GM23338 (cell line): ENCODE results near the gene ALDH1A1. TPM values are rescaled to one million over a fixed set of nuclear protein-coding genes. Genes with fewer than 3 reads are reported as not detected.

Source experiments
- ATAC-seq: fragments of 200-7000 bp; cut with Tn5 transposase; 3 replicates; pipeline ENCODE4 v1.9.1; 2020
- DNase-seq: peaks from one replicate; pipeline ENCODE4 v3.0.0-alpha.2; 2015; ENCODE audit warnings: low spot score
- H2AFZ ChIP-seq: fragments of 200-600 bp; sonication (generic); 2 replicates; pipeline ENCODE4 v1.8.0; 2016; ENCODE audit warnings: antibody characterized with exemption, mild to moderate bottlenecking, moderate library complexity
- H3F3A ChIP-seq: fragments of 200-600 bp; sonication (generic); replicated peaks from 2 replicates; pipeline ENCODE4 v1.8.0; 2017; ENCODE audit warnings: antibody characterized with exemption, mixed run types, low read depth
- H3K27ac ChIP-seq: fragments of 200-600 bp; sonication (generic); 2 replicates; pipeline ENCODE4 v1.6.1; 2016; ENCODE audit warnings: low read depth
- H3K27me3 ChIP-seq: fragments of 200-600 bp; sonication (generic); 2 replicates; pipeline ENCODE4 v1.8.0; 2016; ENCODE audit warnings: mild to moderate bottlenecking, mixed run types, moderate library complexity; ENCODE audit not compliant: insufficient read depth
- H3K36me3 ChIP-seq: fragments of 200-600 bp; sonication (generic); 2 replicates; pipeline ENCODE4 v1.8.0; 2016; ENCODE audit warnings: mild to moderate bottlenecking; ENCODE audit not compliant: insufficient read depth
- H3K4me1 ChIP-seq: fragments of 200-600 bp; sonication (generic); 2 replicates; pipeline ENCODE4 v1.8.0; 2016; ENCODE audit warnings: mild to moderate bottlenecking, moderate library complexity; ENCODE audit not compliant: insufficient read depth
- H3K4me2 ChIP-seq: fragments of 200-600 bp; sonication (generic); 2 replicates; pipeline ENCODE4 v1.7.1; 2017; ENCODE audit warnings: mixed run types
- H3K4me3 ChIP-seq: fragments of 200-600 bp; sonication (generic); 2 replicates; pipeline ENCODE4 v1.6.1; 2016; ENCODE audit warnings: mixed run types
- H3K79me2 ChIP-seq: fragments of 200-600 bp; sonication (generic); replicated peaks from 2 replicates; pipeline ENCODE4 v1.8.0; 2017; ENCODE audit warnings: mild to moderate bottlenecking; ENCODE audit not compliant: insufficient read depth
- H3K9me2 ChIP-seq: fragments of 200-600 bp; sonication (generic); 2 replicates; pipeline ENCODE4 v1.8.0; 2017; ENCODE audit not compliant: insufficient read depth
- H4K20me1 ChIP-seq: fragments of 200-600 bp; sonication (generic); replicated peaks from 2 replicates; pipeline ENCODE4 v1.8.0; 2017; ENCODE audit warnings: mild to moderate bottlenecking; ENCODE audit not compliant: insufficient read depth
- H3K27ac Mint-ChIP-seq: 2 replicates; pipeline ENCODE4 v1.8.0; 2020; ENCODE audit warnings: inconsistent platforms, mild to moderate bottlenecking, moderate library complexity, mixed read lengths
- H3K27me3 Mint-ChIP-seq: 3 replicates; pipeline ENCODE4 v1.8.0; 2022; ENCODE audit warnings: low read depth, mild to moderate bottlenecking, moderate library complexity, mixed read lengths, inconsistent platforms; ENCODE audit not compliant: insufficient read depth, poor library complexity
- H3K36me3 Mint-ChIP-seq: 3 replicates; pipeline ENCODE4 v1.8.0; 2021; ENCODE audit warnings: low read depth, mild to moderate bottlenecking, inconsistent platforms, moderate library complexity, mixed read lengths
- H3K4me1 Mint-ChIP-seq: 3 replicates; pipeline ENCODE4 v1.8.0; 2020; ENCODE audit warnings: mild to moderate bottlenecking, inconsistent platforms, mixed read lengths
- H3K4me3 Mint-ChIP-seq: 3 replicates; pipeline ENCODE4 v1.8.0; 2021; ENCODE audit warnings: moderate library complexity, mild to moderate bottlenecking, inconsistent platforms, mixed read lengths
- H3K9me3 Mint-ChIP-seq: 3 replicates; pipeline ENCODE4 v1.8.0; 2020; ENCODE audit warnings: moderate library complexity, mild to moderate bottlenecking, inconsistent platforms, mixed read lengths
- CTCF ChIP-seq, 2 experiments: fragments of 200-600 bp in 1 of 2; sonication (generic) in 1 of 2; conservative IDR thresholded peaks; 2 replicates each; pipeline versions ENCODE4 v1.5.1 to v1.6.1; 2016 to 2017; ENCODE audit warnings: antibody characterized with exemption in 2 of 2, low read depth in 2 of 2, mild to moderate bottlenecking in 2 of 2, moderate library complexity in 1 of 2
- EZH2 ChIP-seq: fragments of 200-600 bp; sonication (generic); IDR thresholded peaks from one replicate; pipeline ENCODE4 v1.8.0; 2017; ENCODE audit warnings: antibody characterized with exemption, mild to moderate bottlenecking, low read depth; ENCODE audit not compliant: unreplicated experiment
- JUNB ChIP-seq: IDR thresholded peaks from one replicate; pipeline ENCODE4 v1.6.1; 2016; ENCODE audit warnings: antibody characterized with exemption; ENCODE audit not compliant: unreplicated experiment
- NANOG ChIP-seq: IDR thresholded peaks from 2 replicates; pipeline ENCODE4 v1.6.1; 2016; ENCODE audit warnings: antibody characterized with exemption, borderline replicate concordance
- POLR2AphosphoS5 ChIP-seq: IDR thresholded peaks from 2 replicates; pipeline ENCODE4 v1.6.1; 2016; ENCODE audit warnings: antibody characterized with exemption, low read depth
- STAT1 ChIP-seq: IDR thresholded peaks from one replicate; pipeline ENCODE4 v1.6.1; 2016; ENCODE audit warnings: antibody characterized with exemption; ENCODE audit not compliant: unreplicated experiment
- ZNF114 ChIP-seq: fragments of 250-450 bp; sonication (Bioruptor Pico); IDR thresholded peaks from 2 replicates; pipeline ENCODE4 v1.5.0; 2020; ENCODE audit warnings: mild to moderate bottlenecking, moderate library complexity
- ZNF462 ChIP-seq: fragments of 250-450 bp; sonication (Bioruptor Pico); IDR thresholded peaks from 2 replicates; pipeline ENCODE4 v1.5.0; 2020; ENCODE audit warnings: mild to moderate bottlenecking, moderate library complexity
- polyA plus RNA-seq: library from polyadenylated mRNA; unstranded; fragments of >200 nt; fragmentation: Nextera tagmentation; extraction: Ambion mirVana; gene quantifications from 2 replicates; pipeline ENCODE4 v1.2.1, GENCODE V29; 2016
- total RNA-seq: library from RNA; depleted of rRNA; stranded (reverse); fragments of >200 nt; shearing (Covaris generic); gene quantifications from 2 replicates; pipeline ENCODE4 v1.2.3, GENCODE V29; 2014

ALDH1A1 gene
- total and polyA plus RNA-seq, 2 experiments from 2014 or later, result 2.1 to 3.4 TPM

- Histone ChIP-seq H3K36me3 (no peaks in the 10 kb centered on the region), H3K9me2 (no peaks in the 10 kb centered on the region; the same call in 1 of the 2 replicates), H3K4me2 (no peak overlapping the region), H4K20me1 (no peaks in the 10 kb centered on the region), H3K4me1 (peaks cover 5% of the 10 kb centered on the region; the same call in 1 of the 2 replicates), H3K27ac (no peak overlapping the region), H3K79me2 (no peaks in the 10 kb centered on the region), H2AFZ (peak overlapping the region; percentile 19; the same call in 1 of the 2 replicates), H3K4me3 (no peak overlapping the region), H3F3A (no peaks in the 10 kb centered on the region), H3K27me3 (no peaks in the 10 kb centered on the region)
- Mint-ChIP-seq H3K4me3 (no peak overlapping the region), H3K4me1 (peaks cover 22% of the 10 kb centered on the region; the same call in 2 of the 3 replicates), H3K27me3 (peaks cover 3% of the 10 kb centered on the region), H3K27ac (peak overlapping the region; percentile 70; the same call in 1 of the 2 replicates), H3K9me3 (no peaks in the 10 kb centered on the region), H3K36me3 (no peaks in the 10 kb centered on the region)
- no peak for DNase-seq
- TF ChIP-seq STAT1 (no peak), JUNB (no peak), POLR2AphosphoS5 (no peak), ZNF114 (CRISPR knock-in tag) (no peak), ZNF462 (CRISPR knock-in tag) (no peak), EZH2 (no peak), CTCF (conservative IDR thresholded peaks at IDR 0.05; ENCODE audit: low read depth in 2 of 2) (no peak), NANOG (no peak)
- ATAC-seq, result no peak
These were observed 1.1 kb downstream of the ALDH1A1 start for GRCh38 chr9:72951520-72952380.
